ENCODE measurements around the gene FRMD4A. TPM values are rescaled to one million over a fixed set of nuclear protein-coding genes. Genes with fewer than 3 reads are reported as not detected.
"Not testable (repeated sequence)": the region's sequence is repeated elsewhere in the genome, so short reads cannot be mapped to it uniquely, and the experiment has no call there.

FRMD4A gene
- total RNA-seq, 1 donor from 2014 or later, result 0.32 TPM

DNA sequence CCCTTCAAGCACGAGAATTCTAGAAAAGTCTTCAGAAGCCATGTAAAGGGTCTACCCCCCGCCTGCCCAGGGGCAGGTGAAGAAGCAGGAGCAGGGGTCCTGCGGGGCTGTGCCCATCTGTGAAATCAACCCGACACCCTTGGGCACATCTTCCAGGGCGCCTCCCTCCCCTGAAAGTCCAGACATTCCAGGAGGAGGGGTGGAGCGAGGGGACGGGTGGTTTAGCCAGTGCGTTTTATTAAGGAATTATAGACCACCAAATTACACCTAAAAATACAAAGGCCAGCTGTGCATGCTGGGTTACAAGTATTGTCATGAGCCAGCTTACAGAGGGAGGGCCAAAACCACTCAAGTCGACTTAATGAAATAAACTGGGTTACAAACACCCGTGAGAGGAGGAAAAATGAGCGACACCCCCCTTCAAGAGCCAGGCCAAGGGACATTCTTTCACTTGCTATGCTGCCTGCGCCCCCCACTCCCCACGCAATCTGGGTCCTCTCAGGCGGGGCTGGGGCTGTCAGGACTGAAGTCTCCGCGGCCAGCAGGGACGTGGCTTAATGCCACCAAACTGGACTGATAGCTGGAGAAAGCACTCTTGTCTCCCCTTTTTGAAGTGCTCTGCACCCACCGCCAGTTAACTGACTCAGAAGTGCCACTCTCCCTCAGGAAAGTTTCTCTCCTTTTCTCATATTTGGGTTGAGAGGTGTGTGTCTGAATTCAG, 360.3 kb downstream of the FRMD4A start:
- Mint-ChIP-seq H3K4me3 (ENCODE audit: low read depth) (no peak overlapping the region), H3K27me3 (ENCODE audit: low read depth) (peaks cover 2% of the 10 kb centered on the region), H3K27ac (no peak overlapping the region), H3K36me3 (ENCODE audit: low read depth) (no peaks in the 10 kb centered on the region), H3K4me1 (ENCODE audit: low read depth) (no peaks in the 10 kb centered on the region), H3K9me3 (no peaks in the 10 kb centered on the region)
- DNase-seq (ENCODE audit: low spot score), result no peak
- intact Hi-C loops (cut with micrococcal nuclease), result no loop called here

DNA sequence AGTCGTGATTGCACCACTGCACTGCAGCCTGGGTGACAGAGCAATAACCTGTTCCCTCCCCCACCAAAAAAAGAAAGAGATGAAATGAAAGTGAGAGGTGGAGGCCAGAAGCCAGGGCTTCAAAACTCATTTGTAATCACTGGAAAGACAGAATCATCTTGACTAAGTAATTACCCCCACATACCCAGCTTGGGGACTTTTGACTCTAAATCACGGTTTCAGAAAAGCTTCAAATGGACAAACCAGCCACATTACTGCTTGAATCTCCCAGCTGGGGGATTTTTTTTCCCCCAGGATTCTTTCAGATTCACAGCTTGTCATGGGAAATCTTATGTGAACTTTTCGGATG, 361.0 kb downstream of the FRMD4A start:
- Mint-ChIP-seq H3K9me3 (no peaks in the 10 kb centered on the region), H3K27ac (no peak overlapping the region), H3K36me3 (ENCODE audit: low read depth) (no peaks in the 10 kb centered on the region), H3K4me3 (ENCODE audit: low read depth) (no peak overlapping the region), H3K4me1 (ENCODE audit: low read depth) (no peaks in the 10 kb centered on the region), H3K27me3 (ENCODE audit: low read depth) (peaks cover 2% of the 10 kb centered on the region)
- no peak for DNase-seq (ENCODE audit: low spot score)
- intact Hi-C loops (cut with micrococcal nuclease), result no loop called here

DNA sequence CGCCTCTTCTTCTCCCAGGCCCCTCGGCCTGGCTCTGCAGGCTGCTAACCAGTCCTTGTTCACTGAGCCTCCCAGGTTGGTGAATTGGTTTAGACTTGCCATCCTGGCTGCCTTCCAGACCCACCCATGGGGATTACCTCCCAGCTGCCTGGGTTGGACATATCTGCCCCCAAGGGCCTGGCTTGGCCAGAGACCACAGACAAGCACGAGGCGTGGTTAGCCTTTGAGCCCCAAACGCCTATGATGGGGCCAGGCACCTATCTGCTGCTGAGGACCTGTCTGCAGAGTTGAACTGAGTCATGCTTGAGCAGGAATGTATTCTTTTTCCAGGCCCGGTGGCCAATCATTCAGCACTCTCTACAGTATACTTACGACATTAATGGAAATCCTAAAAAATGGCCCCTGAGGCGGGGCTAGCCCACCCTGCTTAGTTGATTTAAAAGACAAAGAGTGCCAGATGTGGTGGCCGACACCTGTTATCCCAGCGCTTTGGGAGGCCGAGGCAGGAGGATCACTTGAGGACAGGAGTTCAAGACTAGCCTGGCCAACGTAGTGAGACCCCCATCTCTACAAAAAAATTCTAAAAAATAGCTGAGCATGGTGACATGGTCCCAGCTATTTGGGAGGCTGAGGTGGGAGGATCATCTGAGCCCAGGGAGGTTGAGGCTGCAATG, 361.5 kb downstream of the FRMD4A start:
- DNase-seq (ENCODE audit: low spot score), result no peak
- H3K9me3 Mint-ChIP-seq, result no peaks in the 10 kb centered on the region
- H3K27ac Mint-ChIP-seq, result no peak overlapping the region
- peaks cover 2% of the 10 kb centered on the region for H3K27me3 Mint-ChIP-seq (ENCODE audit: low read depth)
- no peaks in the 10 kb centered on the region for H3K4me1 Mint-ChIP-seq (ENCODE audit: low read depth)
- H3K4me3 Mint-ChIP-seq (ENCODE audit: low read depth), result no peak overlapping the region
- H3K36me3 Mint-ChIP-seq (ENCODE audit: low read depth), result no peaks in the 10 kb centered on the region
- intact Hi-C loops (cut with micrococcal nuclease), result no loop called here

DNA sequence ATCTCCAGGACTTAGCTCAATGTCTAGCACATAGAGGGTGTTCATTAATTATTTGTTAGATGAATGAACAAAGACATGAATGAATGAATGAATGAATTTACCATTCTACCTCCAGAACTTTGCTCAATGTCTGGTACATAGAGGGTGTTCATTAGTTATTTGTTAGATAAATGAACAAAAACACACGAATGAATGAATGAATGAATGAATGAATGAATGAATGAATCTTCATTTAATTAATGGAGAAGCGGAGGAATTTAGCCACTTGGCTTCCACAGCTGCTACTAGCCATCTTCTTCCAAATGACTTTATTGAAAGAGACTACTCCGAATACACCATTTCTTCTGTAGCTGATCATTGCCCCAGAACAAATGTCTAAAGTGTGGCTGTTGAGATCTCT, 368.9 kb downstream of the FRMD4A start:
- Mint-ChIP-seq H3K4me1 (ENCODE audit: low read depth) (peaks cover 1% of the 10 kb centered on the region), H3K27ac (no peak overlapping the region), H3K27me3 (ENCODE audit: low read depth) (peaks cover 5% of the 10 kb centered on the region), H3K36me3 (ENCODE audit: low read depth) (no peaks in the 10 kb centered on the region), H3K9me3 (no peaks in the 10 kb centered on the region), H3K4me3 (ENCODE audit: low read depth) (no peak overlapping the region)
- no peak for DNase-seq (ENCODE audit: low spot score)
- intact Hi-C loops (cut with micrococcal nuclease), result no loop called here

DNA sequence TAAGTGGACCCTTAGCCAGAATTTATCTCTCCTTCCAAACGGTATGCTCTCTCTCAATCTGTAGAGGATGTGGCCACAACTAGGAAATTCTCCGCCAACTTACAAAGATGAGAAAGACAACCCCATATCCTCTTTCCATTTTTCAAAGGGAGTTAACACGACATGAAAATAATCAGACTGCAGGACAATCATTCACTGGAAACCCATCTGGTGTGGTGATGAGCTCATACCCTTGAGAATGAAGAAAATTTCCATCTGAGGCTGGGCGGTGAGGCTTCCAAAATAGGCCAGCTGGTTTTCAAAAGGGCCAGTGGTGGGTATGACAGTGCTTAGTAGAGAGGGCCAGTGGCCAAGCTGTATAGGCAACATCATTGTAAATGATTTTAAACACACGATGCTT, 369.6 kb downstream of the FRMD4A start:
- H3K36me3 Mint-ChIP-seq (ENCODE audit: low read depth), result no peaks in the 10 kb centered on the region
- no peak overlapping the region for H3K4me3 Mint-ChIP-seq (ENCODE audit: low read depth)
- H3K27ac Mint-ChIP-seq, result no peak overlapping the region
- no peak for DNase-seq (ENCODE audit: low spot score)
- no peaks in the 10 kb centered on the region for H3K9me3 Mint-ChIP-seq
- intact Hi-C loops (cut with micrococcal nuclease), result no loop called here
- peaks cover 5% of the 10 kb centered on the region for H3K27me3 Mint-ChIP-seq (ENCODE audit: low read depth)
- peaks cover 1% of the 10 kb centered on the region for H3K4me1 Mint-ChIP-seq (ENCODE audit: low read depth)

GRCh38 chr10:13960603-13961002, 370.1 kb downstream of the FRMD4A start:
- Mint-ChIP-seq H3K4me3 (ENCODE audit: low read depth) (no peak overlapping the region), H3K36me3 (ENCODE audit: low read depth) (no peaks in the 10 kb centered on the region), H3K4me1 (ENCODE audit: low read depth) (peaks cover 1% of the 10 kb centered on the region), H3K27ac (no peak overlapping the region), H3K27me3 (ENCODE audit: low read depth) (peaks cover 5% of the 10 kb centered on the region), H3K9me3 (no peaks in the 10 kb centered on the region)
- intact Hi-C loops (cut with micrococcal nuclease), result no loop called here
- DNase-seq (ENCODE audit: low spot score), result no peak

DNA sequence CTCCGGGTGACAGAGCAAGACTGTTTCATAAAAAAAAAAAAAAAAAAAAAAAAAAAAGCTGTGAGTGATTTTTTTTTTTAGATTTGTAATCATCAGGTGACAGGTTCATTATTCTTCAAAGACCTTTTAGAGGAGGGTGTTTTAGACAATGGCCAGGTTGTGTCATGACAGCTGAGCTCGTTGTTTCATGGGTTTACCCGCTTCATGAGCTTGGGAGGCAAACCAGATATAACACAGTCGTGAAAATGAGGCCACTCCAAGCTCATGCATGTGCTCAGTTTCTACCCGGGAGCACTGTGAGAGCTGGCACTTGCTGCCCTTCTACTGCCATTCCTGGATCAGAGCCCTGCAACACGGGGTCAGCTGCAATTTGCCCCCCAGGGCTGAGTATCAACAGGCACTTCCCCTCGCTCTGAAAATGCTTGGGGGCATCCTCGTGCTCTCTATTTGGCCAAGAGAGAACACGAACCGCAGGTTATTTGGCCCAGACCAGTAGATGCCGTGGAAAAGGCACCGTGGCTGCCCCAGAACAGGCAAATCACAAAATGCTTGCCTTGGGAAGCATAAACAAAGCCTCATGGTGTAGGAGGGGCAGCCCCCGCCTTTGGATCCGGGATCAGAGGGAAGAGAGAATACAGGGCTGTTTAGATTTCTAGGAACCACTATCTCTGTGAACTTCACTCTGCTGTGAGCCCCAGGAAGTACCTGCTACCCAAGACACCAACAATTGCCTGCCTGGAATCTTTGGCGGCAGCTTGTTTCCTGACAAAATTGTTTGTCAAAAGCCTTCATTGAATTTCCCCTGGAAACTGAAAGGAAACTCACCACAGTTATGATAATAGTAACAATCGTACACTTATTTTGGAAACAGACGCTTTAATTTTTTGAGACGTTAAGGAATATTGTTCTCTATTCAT, 371.0 kb downstream of the FRMD4A start:
- Mint-ChIP-seq H3K4me3 (ENCODE audit: low read depth) (no peak overlapping the region), H3K4me1 (ENCODE audit: low read depth) (peaks cover 1% of the 10 kb centered on the region), H3K36me3 (ENCODE audit: low read depth) (no peaks in the 10 kb centered on the region), H3K9me3 (no peaks in the 10 kb centered on the region), H3K27ac (no peak overlapping the region), H3K27me3 (ENCODE audit: low read depth) (peaks cover 5% of the 10 kb centered on the region)
- intact Hi-C loops (cut with micrococcal nuclease), result no loop called here
- DNase-seq (ENCODE audit: low spot score), result no peak

DNA sequence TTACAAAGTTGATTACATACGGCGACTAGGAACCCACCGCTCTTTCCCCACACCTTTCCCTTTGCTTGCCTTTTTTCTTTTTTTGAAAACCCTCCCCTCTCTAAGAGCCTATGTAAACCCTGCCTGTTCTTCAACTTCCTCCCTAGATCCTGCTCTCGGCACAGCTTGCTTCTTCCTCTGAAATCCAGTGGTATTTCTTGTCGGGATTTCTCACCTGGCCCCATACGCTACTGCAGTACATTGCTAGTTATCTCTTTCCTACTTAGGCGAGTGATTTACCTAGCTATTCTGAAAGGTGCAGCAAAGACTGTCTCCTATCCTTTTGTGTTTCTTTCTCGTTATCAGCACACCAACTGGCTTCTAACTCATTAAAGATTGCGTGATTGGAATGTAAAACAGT, 372.9 kb downstream of the FRMD4A start:
- DNase-seq (ENCODE audit: low spot score), result no peak
- intact Hi-C loops (cut with micrococcal nuclease), result no loop called here

DNA sequence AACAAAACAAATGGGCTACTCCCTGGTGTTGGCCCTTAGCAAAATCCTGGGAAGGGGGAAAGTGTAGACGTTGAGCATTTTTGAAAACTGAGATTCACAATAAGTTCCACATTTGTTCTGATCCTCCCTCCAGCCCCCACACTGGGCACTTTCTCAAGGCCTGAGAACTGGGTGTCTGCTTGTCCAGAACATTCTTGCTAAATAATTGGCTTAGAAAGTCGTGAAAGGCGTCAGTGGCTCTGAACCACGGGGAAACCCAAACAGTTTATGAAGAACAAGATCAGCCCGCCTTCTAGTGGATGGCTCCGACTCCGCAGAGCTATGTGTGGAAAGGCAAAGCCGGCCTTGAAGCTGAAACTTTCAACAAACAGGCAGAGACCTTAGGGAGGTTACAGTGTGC, 373.9 kb downstream of the FRMD4A start:
- DNase-seq (ENCODE audit: low spot score), result no peak
- no peaks in the 10 kb centered on the region for H3K9me3 Mint-ChIP-seq
- H3K4me3 Mint-ChIP-seq (ENCODE audit: low read depth), result no peak overlapping the region
- H3K36me3 Mint-ChIP-seq (ENCODE audit: low read depth), result no peaks in the 10 kb centered on the region
- intact Hi-C loops (cut with micrococcal nuclease), result no loop called here
- H3K27me3 Mint-ChIP-seq (ENCODE audit: low read depth), result peaks cover 3% of the 10 kb centered on the region
- H3K27ac Mint-ChIP-seq, result no peak overlapping the region
- H3K4me1 Mint-ChIP-seq (ENCODE audit: low read depth), result peaks cover 1% of the 10 kb centered on the region

More for the DNA sequence above, 372.9 kb downstream of the FRMD4A start:
- no peak overlapping the region for H3K27ac Mint-ChIP-seq
- no peak overlapping the region for H3K4me3 Mint-ChIP-seq (ENCODE audit: low read depth)
- H3K36me3 Mint-ChIP-seq (ENCODE audit: low read depth), result no peaks in the 10 kb centered on the region
- H3K4me1 Mint-ChIP-seq (ENCODE audit: low read depth), result peaks cover 1% of the 10 kb centered on the region
- H3K9me3 Mint-ChIP-seq, result no peaks in the 10 kb centered on the region
- peaks cover 3% of the 10 kb centered on the region for H3K27me3 Mint-ChIP-seq (ENCODE audit: low read depth)

DNA sequence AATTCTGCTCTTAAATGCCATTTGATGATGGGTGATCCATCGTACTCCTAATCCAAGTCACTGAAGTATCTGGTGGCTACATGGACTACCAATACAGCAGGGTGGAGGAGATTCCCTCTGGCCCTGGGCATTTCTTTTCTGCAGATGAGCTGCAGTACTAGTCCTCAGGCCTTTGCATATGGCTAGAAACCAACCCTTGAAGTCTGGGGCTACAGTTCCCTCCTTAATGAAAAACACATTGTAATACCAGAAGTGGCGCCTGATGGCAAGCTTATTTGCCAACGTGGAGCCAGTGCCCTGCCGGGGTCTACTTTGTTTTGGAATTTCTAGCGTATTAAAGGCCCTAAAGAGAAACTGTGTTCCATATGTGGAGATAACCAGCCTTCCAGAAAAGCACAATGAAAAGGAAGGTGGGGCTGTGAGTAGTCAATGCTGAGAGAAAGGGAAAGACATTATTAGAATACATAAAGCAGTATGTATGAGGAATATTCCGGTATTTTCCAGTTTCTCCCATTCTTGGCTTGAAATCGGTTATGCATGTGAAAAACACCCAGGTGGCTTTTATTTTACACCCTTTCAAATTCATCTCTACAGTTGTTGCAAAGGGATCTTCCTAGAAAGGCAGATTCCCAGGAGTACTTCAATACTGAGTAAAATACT, 375.2 kb downstream of the FRMD4A start:
- Mint-ChIP-seq H3K27me3 (ENCODE audit: low read depth) (no peaks in the 10 kb centered on the region), H3K9me3 (no peaks in the 10 kb centered on the region), H3K27ac (no peak overlapping the region), H3K4me3 (ENCODE audit: low read depth) (no peak overlapping the region), H3K36me3 (ENCODE audit: low read depth) (no peaks in the 10 kb centered on the region), H3K4me1 (ENCODE audit: low read depth) (no peaks in the 10 kb centered on the region)
- intact Hi-C loops (cut with micrococcal nuclease), result no loop called here
- no peak for DNase-seq (ENCODE audit: low spot score)

- H3K4me1 Mint-ChIP-seq (ENCODE audit: low read depth); DNase-seq (ENCODE audit: low spot score); H3K27ac Mint-ChIP-seq; intact Hi-C loops (cut with micrococcal nuclease); H3K4me3 Mint-ChIP-seq (ENCODE audit: low read depth); H3K36me3 Mint-ChIP-seq (ENCODE audit: low read depth); H3K9me3 Mint-ChIP-seq; H3K27me3 Mint-ChIP-seq (ENCODE audit: low read depth): not testable (repeated sequence)
Measured at GRCh38 chr10:13954195-13954594, 376.5 kb downstream of the FRMD4A start.

- H3K36me3 Mint-ChIP-seq (ENCODE audit: low read depth), result no peaks in the 10 kb centered on the region
- no peaks in the 10 kb centered on the region for H3K9me3 Mint-ChIP-seq
- H3K4me3 Mint-ChIP-seq (ENCODE audit: low read depth), result no peak overlapping the region
- peaks cover under 1% of the 10 kb centered on the region for H3K27me3 Mint-ChIP-seq (ENCODE audit: low read depth)
- intact Hi-C loops (cut with micrococcal nuclease), result no loop called here
- no peaks in the 10 kb centered on the region for H3K4me1 Mint-ChIP-seq (ENCODE audit: low read depth)
- DNase-seq (ENCODE audit: low spot score), result no peak
- H3K27ac Mint-ChIP-seq, result no peak overlapping the region
Measured at GRCh38 chr10:13953371-13953770, 377.4 kb downstream of the FRMD4A start.
